ENCODE results near the gene PROSER3.

DNA sequence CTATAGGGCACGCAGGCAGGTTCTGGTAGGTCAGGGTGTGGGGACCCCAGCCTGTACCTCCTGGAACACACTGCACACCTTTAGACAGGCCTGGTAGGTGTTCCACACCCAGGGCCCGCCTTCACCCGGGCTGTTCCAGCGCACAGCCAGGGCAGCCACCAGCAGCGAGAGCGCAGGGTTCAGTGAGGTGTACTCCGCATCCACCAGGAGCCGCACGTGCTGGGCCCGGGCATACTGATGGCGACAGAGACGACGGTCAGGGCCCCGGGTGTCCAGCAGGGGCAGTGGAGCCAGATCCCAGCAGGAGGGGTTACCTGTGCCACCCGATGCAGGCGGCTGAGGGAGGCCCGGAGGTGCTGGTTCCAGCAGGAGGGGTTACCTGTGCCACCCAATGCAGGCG, 48.6 kb downstream of the PROSER3 start:
- TF ChIP-seq, protein P1, sequence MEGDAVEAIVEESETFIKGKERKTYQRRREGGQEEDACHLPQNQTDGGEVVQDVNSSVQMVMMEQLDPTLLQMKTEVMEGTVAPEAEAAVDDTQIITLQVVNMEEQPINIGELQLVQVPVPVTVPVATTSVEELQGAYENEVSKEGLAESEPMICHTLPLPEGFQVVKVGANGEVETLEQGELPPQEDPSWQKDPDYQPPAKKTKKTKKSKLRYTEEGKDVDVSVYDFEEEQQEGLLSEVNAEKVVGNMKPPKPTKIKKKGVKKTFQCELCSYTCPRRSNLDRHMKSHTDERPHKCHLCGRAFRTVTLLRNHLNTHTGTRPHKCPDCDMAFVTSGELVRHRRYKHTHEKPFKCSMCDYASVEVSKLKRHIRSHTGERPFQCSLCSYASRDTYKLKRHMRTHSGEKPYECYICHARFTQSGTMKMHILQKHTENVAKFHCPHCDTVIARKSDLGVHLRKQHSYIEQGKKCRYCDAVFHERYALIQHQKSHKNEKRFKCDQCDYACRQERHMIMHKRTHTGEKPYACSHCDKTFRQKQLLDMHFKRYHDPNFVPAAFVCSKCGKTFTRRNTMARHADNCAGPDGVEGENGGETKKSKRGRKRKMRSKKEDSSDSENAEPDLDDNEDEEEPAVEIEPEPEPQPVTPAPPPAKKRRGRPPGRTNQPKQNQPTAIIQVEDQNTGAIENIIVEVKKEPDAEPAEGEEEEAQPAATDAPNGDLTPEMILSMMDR (IDR thresholded peaks at IDR 0.05; ENCODE audit: low read depth, low read length) = no peak
- TF ChIP-seq MAX (IDR thresholded peaks at IDR 0.05; ENCODE audit: low read depth, low read length) (no peak), MYC (IDR thresholded peaks at IDR 0.05; ENCODE audit: low read depth, low read length) (no peak)

Data from NB4 (cell line).